B cell (primary cell): ENCODE measurements around the gene PKIB. TPM values are rescaled to one million over a fixed set of nuclear protein-coding genes. Genes with fewer than 3 reads are reported as not detected.

Experiments
- ATAC-seq: fragments of 200-7000 bp; cut with Tn5 transposase; one replicate; pipeline ENCODE4 v1.10.0; 2021; ENCODE audit warnings: low read depth, mild to moderate bottlenecking, moderate number of reproducible peaks, moderate library complexity
- CTCF ChIA-PET: fragments of 350-600 bp; sonication (Branson Sonifier 250); formaldehyde crosslinking; loops from one replicate; lab custom pipeline; 2021; ENCODE audit warnings: antibody characterized with exemption, inconsistent platforms; lab: Charles Lee
- POLR2A ChIA-PET: fragments of 350-600 bp; sonication (Branson Sonifier 250); formaldehyde crosslinking; loops from one replicate; lab custom pipeline; 2021; ENCODE audit warnings: antibody characterized with exemption; lab: Charles Lee
- DNase-seq: peaks from one replicate; pipeline ENCODE4 v3.0.0; 2013
- H2AFZ ChIP-seq: 2 replicates; pipeline ENCODE4 v1.6.1; 2012; ENCODE audit warnings: mild to moderate bottlenecking, low read depth, low read length; ENCODE audit not compliant: insufficient read depth, poor library complexity, severe bottlenecking
- H3K27ac ChIP-seq, 2 donors: 1 replicate in 1 of 2; 2 replicates in 1 of 2; pipeline ENCODE4 v1.5.1; 2012 to 2013; ENCODE audit warnings: low read length in 2 of 2, mild to moderate bottlenecking in 2 of 2, moderate library complexity in 1 of 2
- H3K27me3 ChIP-seq, 4 experiments: fragments of 200-600 bp in 1 of 4; sonication (generic) in 1 of 4; replicated peaks in 1 of 4; 1 replicate in 2 of 4; 2 replicates in 2 of 4; pipeline versions ENCODE4 v1.6.1 to v1.7.0; 2013 to 2016; ENCODE audit warnings: low read length in 3 of 4, mild to moderate bottlenecking in 2 of 4, mixed read lengths in 1 of 4, moderate library complexity in 1 of 4; ENCODE audit not compliant: insufficient read depth in 4 of 4, control insufficient read depth in 3 of 4; ENCODE audit errors: control extremely low read depth in 1 of 4
- H3K36me3 ChIP-seq, 2 experiments: replicated peaks in 1 of 2; 1 replicate in 1 of 2; 2 replicates in 1 of 2; pipeline versions ENCODE4 v1.6.1 to v1.7.1; 2013; ENCODE audit warnings: low read length in 1 of 2; ENCODE audit not compliant: insufficient read depth in 2 of 2, control insufficient read depth in 1 of 2; ENCODE audit errors: control extremely low read depth in 1 of 2, extremely low read depth in 1 of 2
- H3K4me1 ChIP-seq, 2 donors: fragments of 200-600 bp in 1 of 2; sonication (generic) in 1 of 2; 1 replicate in 1 of 2; 2 replicates in 1 of 2; pipeline versions ENCODE4 v1.5.1 to v1.6.1; 2013 to 2017; ENCODE audit warnings: low read length in 2 of 2; ENCODE audit not compliant: control insufficient read depth in 2 of 2, insufficient read depth in 2 of 2
- H3K4me2 ChIP-seq: replicated peaks from 2 replicates; pipeline ENCODE3; 2012; ENCODE audit warnings: mild to moderate bottlenecking, low read depth, low read length; ENCODE audit not compliant: poor library complexity, severe bottlenecking
- H3K4me3 ChIP-seq, 5 experiments: fragments of 200-600 bp in 1 of 5; sonication (generic) in 1 of 5; 1 replicate in 3 of 5; 2 replicates in 2 of 5; pipeline versions ENCODE4 v1.5.1 to v1.7.0; 2011 to 2016; ENCODE audit warnings: low read length in 4 of 5, mild to moderate bottlenecking in 4 of 5, low read depth in 2 of 5, control low read depth in 1 of 5, moderate library complexity in 1 of 5; ENCODE audit not compliant: insufficient read depth in 1 of 5; ENCODE audit errors: control extremely low read depth in 1 of 5, extremely low read depth in 1 of 5
- H3K79me2 ChIP-seq: fragments of 200-600 bp; sonication (generic); one replicate; pipeline ENCODE4 v1.6.0; 2016; ENCODE audit warnings: low read length; ENCODE audit not compliant: control insufficient read depth, insufficient read depth
- H3K9ac ChIP-seq: fragments of 200-600 bp; sonication (generic); 2 replicates; pipeline ENCODE4 v1.6.1; 2017; ENCODE audit warnings: mild to moderate bottlenecking, low read length, moderate library complexity
- H3K9me3 ChIP-seq, 3 donors: one replicate each; pipeline versions ENCODE4 v1.6.1 to v1.7.1; 2013; ENCODE audit warnings: low read length in 2 of 3; ENCODE audit not compliant: control insufficient read depth in 2 of 3, insufficient read depth in 1 of 3; ENCODE audit errors: control extremely low read depth in 1 of 3
- H4K20me1 ChIP-seq: 2 replicates; pipeline ENCODE4 v1.6.0; 2012; ENCODE audit warnings: mild to moderate bottlenecking, low read length; ENCODE audit not compliant: insufficient read depth, control insufficient read depth, poor library complexity, severe bottlenecking
- H3K27ac Mint-ChIP-seq: one replicate; pipeline ENCODE4 v1.8.0; 2021; ENCODE audit warnings: mixed read lengths
- H3K27me3 Mint-ChIP-seq: one replicate; pipeline ENCODE4 v1.8.0; 2021; ENCODE audit warnings: mixed read lengths
- H3K4me1 Mint-ChIP-seq: one replicate; pipeline ENCODE4 v1.8.0; 2021; ENCODE audit warnings: mixed read lengths
- H3K4me3 Mint-ChIP-seq: one replicate; pipeline ENCODE4 v1.8.0; 2021; ENCODE audit warnings: mixed read lengths
- H3K9me3 Mint-ChIP-seq: one replicate; pipeline ENCODE4 v1.8.0; 2022; ENCODE audit warnings: mixed read lengths; ENCODE audit not compliant: insufficient read depth
- EZH2 ChIP-seq: IDR thresholded peaks from 2 replicates; pipeline ENCODE4 v1.6.1; 2012; ENCODE audit warnings: borderline replicate concordance, low read depth, mild to moderate bottlenecking, moderate library complexity, low read length; ENCODE audit not compliant: insufficient read depth, poor library complexity, severe bottlenecking
- WGBS: methylation state at CpG from one replicate; pipeline ENCODE4 v1.1.5; 2013; ENCODE audit warnings: missing lambda C conversion rate; ENCODE audit not compliant: insufficient coverage; 5-methylcytosine and 5-hydroxymethylcytosine counted together
- intact Hi-C: fragments of 100-400 bp; cut with micrococcal nuclease; formaldehyde crosslinking; loops from one replicate; pipeline ENCODE4 v1.10.0; 2022
- polyA plus RNA-seq: library from polyadenylated mRNA; depleted of rRNA; stranded (reverse); fragments of >200 nt; gene quantifications from 2 replicates; pipeline ENCODE4 v1.2.3, GENCODE V29; 2012
- total RNA-seq, 2 donors: library from RNA; stranded (reverse); fragments of 120-200 nt in 1 of 2; gene quantifications; 1 replicate in 1 of 2; 2 replicates in 1 of 2; pipeline versions ENCODE4 v1.2.3 to v1.2.4, GENCODE V29; 2013 to 2022
- TF ChIP-seq, protein P1 (sequence below): fragments of 200-600 bp; IDR thresholded peaks from one replicate; pipeline ENCODE4 v1.8.0; 2022; ENCODE audit warnings: antibody characterized with exemption, mild to moderate bottlenecking

Gene PKIB
- total and polyA plus RNA-seq, 2 donors (not counting 1 experiment from before 2014, with no cell fraction given) = 0.27 to 1.2 TPM

DNA sequence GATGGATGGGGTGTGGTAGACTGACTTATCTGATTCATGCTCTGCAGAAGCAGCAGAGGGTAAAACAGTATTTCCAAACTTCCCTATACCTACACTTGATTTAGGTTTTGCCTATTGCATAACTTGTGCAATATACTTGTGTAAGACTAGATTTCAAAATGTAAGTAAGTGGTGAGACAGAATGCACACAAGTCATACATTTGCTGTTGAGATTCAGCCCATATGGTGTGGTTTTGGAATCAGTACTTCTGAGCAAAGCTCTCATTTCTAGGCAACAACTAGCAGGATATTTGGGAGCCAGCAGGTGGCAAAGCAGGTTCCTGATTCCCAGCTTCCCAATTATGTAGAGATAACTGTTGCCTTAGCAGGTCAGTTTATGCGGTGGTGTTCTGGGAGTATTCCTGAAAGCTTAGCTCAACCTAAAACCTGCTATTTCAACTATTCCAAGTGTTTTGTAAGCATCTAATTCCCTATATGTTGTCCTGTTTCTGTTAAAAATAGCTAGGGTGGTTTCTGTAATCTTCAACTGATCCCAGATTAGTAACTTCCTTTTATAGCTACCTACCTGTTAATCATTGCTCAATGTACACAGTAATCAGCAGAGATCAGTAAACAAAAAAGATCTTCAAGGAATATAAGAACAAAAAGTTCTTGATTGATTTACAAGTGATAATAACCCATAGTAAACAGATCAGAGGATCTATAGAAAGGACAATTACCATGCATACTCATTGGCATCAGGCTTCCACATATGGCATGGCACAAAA is 160.8 kb downstream of the PKIB start:
- Mint-ChIP-seq H3K9me3 (no peaks in the 10 kb centered on the region), H3K27ac (no peak overlapping the region), H3K27me3 (no peaks in the 10 kb centered on the region), H3K4me3 (no peak overlapping the region), H3K4me1 (no peaks in the 10 kb centered on the region)
- Histone ChIP-seq H3K79me2 (no peaks in the 10 kb centered on the region), H3K4me1 (no peaks in the 10 kb centered on the region), H3K27me3 (no peaks in the 10 kb centered on the region), H3K9me3 (no peaks in the 10 kb centered on the region), H3K9ac (no peak overlapping the region), H2AFZ (no peak overlapping the region), H3K4me3 (no peak overlapping the region), H3K27ac (no peak overlapping the region), H3K36me3 (no peaks in the 10 kb centered on the region), H4K20me1 (no peaks in the 10 kb centered on the region), H3K4me2 (no peak overlapping the region)
- intact Hi-C loops = no loop called here
- ChIA-PET POLR2A (no interaction called here), CTCF (no interaction called here)
- ATAC-seq (no peak), DNase-seq (no peak)
- TF ChIP-seq, protein P1, sequence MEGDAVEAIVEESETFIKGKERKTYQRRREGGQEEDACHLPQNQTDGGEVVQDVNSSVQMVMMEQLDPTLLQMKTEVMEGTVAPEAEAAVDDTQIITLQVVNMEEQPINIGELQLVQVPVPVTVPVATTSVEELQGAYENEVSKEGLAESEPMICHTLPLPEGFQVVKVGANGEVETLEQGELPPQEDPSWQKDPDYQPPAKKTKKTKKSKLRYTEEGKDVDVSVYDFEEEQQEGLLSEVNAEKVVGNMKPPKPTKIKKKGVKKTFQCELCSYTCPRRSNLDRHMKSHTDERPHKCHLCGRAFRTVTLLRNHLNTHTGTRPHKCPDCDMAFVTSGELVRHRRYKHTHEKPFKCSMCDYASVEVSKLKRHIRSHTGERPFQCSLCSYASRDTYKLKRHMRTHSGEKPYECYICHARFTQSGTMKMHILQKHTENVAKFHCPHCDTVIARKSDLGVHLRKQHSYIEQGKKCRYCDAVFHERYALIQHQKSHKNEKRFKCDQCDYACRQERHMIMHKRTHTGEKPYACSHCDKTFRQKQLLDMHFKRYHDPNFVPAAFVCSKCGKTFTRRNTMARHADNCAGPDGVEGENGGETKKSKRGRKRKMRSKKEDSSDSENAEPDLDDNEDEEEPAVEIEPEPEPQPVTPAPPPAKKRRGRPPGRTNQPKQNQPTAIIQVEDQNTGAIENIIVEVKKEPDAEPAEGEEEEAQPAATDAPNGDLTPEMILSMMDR = no peak
- no peak for TF ChIP-seq EZH2
- WGBS = no CpG with 5 or more reads among the region's 1 CpG

DNA sequence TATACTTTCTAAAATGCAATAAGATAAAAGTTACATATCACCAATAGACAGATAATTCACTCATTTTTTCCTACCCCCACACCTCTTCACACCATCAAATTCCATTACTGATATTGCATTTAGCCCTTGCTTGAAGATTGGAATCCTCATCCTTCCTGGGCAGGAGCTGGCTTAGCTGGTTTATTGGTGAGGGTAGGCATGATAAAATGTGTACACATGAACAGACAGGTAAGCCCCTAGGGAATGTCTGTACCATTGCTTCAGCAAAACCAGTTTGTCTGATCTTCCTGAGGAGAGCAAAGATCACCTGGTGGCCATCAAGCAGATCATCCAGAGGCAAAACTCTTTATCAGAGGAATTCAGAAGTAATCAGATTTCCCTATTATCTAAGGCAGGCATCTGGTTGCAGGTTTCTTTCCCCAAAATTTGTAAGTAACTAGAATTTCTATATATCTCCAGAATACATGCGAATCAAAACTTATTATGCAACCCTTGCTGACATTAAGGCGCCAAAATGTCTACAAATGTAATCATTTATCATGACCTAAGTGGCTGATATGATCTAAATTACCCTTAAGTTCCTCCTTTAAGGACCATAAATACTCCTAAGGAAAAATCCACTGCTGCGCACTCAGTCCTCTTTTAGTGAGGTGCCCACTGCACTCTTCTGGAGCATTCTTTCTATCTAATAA is 162.7 kb downstream of the PKIB start:
- CTCF ChIA-PET = no interaction called here

More for the DNA sequence above, 162.7 kb downstream of the PKIB start:
- ATAC-seq (no peak), DNase-seq (no peak)
- Mint-ChIP-seq H3K9me3 (no peaks in the 10 kb centered on the region), H3K27me3 (no peaks in the 10 kb centered on the region), H3K27ac (no peak overlapping the region), H3K4me3 (no peak overlapping the region), H3K4me1 (no peaks in the 10 kb centered on the region)
- no peaks in the 10 kb centered on the region for H4K20me1 ChIP-seq
- no peak overlapping the region for H3K27ac ChIP-seq
- no peaks in the 10 kb centered on the region for H3K36me3 ChIP-seq
- H3K4me1 ChIP-seq = no peaks in the 10 kb centered on the region
- no peak overlapping the region for H3K4me2 ChIP-seq
- TF ChIP-seq EZH2 = no peak
- TF ChIP-seq, protein P1 = no peak
- H3K4me3 ChIP-seq = no peak overlapping the region
- no peaks in the 10 kb centered on the region for H3K9me3 ChIP-seq
- H3K9ac ChIP-seq = no peak overlapping the region
- no peaks in the 10 kb centered on the region for H3K27me3 ChIP-seq
- WGBS = 80% methylated on average over 2 of the region's 3 CpGs
- intact Hi-C loops = no loop called here
- POLR2A ChIA-PET = no interaction called here
- no peaks in the 10 kb centered on the region for H3K79me2 ChIP-seq
- no peak overlapping the region for H2AFZ ChIP-seq
